HG03139 (cell line): ENCODE data around the gene GPR85.
A peak's percentile ranks its signal among the peaks of the same experiment; 100 is the strongest.
"Not testable (repeated sequence)": the region's sequence is repeated elsewhere in the genome, so short reads cannot be mapped to it uniquely, and the experiment has no call there.

Experiments
- ATAC-seq: cut with Tn5 transposase; IDR thresholded peaks from one replicate; pipeline ENCODE4 v1.9.1; 2021; ENCODE audit not compliant: unreplicated experiment

GPR85 gene

GRCh38 chr7:113086431-113086888 is at the start of gene GPR85:
TSS of gene GPR85 (minus strand) at chr7:113086827. CDS start at chr7:113084721, 2,106 bp downstream.
- peak; percentile 68 for ATAC-seq

- ATAC-seq, result no peak
These were observed 47.4 kb upstream of the GPR85 start for GRCh38 chr7:113134025-113134424.

- ATAC-seq, result no peak
These were observed 44.7 kb upstream of the GPR85 start for GRCh38 chr7:113131367-113131766.

- ATAC-seq, result no peak
These were observed 41.4 kb upstream of the GPR85 start for GRCh38 chr7:113128031-113128430.

GRCh38 chr7:113125728-113126127 is 39.1 kb upstream of the GPR85 start:
- no peak for ATAC-seq

GRCh38 chr7:113122744-113123143 is 36.1 kb upstream of the GPR85 start:
- ATAC-seq, result no peak

GRCh38 chr7:113120647-113121046 is 34.0 kb upstream of the GPR85 start:
- ATAC-seq, result no peak

- ATAC-seq, result no peak
These were observed 32.8 kb upstream of the GPR85 start for GRCh38 chr7:113119429-113119828.

- ATAC-seq, result peak; percentile 99
These were observed 31.7 kb upstream of the GPR85 start, which contains the start of gene SMIM30 for GRCh38 chr7:113118074-113118959. TSS of gene SMIM30 (minus strand) at chr7:113118554. CDS start at chr7:113117578, 976 bp downstream.

GRCh38 chr7:113117374-113117774 is 30.7 kb upstream of the GPR85 start:
- not testable (repeated sequence) for ATAC-seq

- ATAC-seq, result no peak
These were observed 27.3 kb upstream of the GPR85 start for GRCh38 chr7:113113912-113114311.

- ATAC-seq, result no peak
These were observed 23.1 kb upstream of the GPR85 start for GRCh38 chr7:113109718-113110117.

GRCh38 chr7:113100121-113100603 is 13.5 kb upstream of the GPR85 start:
- ATAC-seq, result no peak

GRCh38 chr7:113099284-113099919 is 12.8 kb upstream of the GPR85 start:
- no peak for ATAC-seq

GRCh38 chr7:113094517-113095249 is 8.1 kb upstream of the GPR85 start:
- no peak for ATAC-seq

- no peak for ATAC-seq
These were observed 6.9 kb upstream of the GPR85 start for GRCh38 chr7:113093561-113093960.

GRCh38 chr7:113092762-113093161 is 6.1 kb upstream of the GPR85 start:
- no peak for ATAC-seq

- no peak for ATAC-seq
These were observed 708 bp upstream of the GPR85 start for GRCh38 chr7:113087071-113087998.

- ATAC-seq, result no peak
These were observed 741 bp downstream of the GPR85 start for GRCh38 chr7:113085781-113086390.
